ENCODE measurements around the gene CYTH1. TPM values are rescaled to one million over a fixed set of nuclear protein-coding genes. Genes with fewer than 3 reads are reported as not detected.

CYTH1 gene
- total and polyA plus RNA-seq, 10 of the 15 experiments (the other 5 are each of a cell fraction or from before 2014, with no cell fraction given) = 6.6 to 188 (median 145) TPM

- TF ChIP-seq HDGF (IDR thresholded peaks at IDR 0.05) = peak; percentile 75; the same call in 1 of the 2 replicates
- TF ChIP-seq REST (IDR thresholded peaks at IDR 0.05; ENCODE audit: low read depth, low read length) = 0 out of 2 replicates have a peak, but pooled peaks have one; percentile 16
- TF ChIP-seq ZZZ3 (IDR thresholded peaks at IDR 0.05; ENCODE audit: control insufficient read depth, insufficient read length, low read depth) = no peak
- TF ChIP-seq, protein P1, sequence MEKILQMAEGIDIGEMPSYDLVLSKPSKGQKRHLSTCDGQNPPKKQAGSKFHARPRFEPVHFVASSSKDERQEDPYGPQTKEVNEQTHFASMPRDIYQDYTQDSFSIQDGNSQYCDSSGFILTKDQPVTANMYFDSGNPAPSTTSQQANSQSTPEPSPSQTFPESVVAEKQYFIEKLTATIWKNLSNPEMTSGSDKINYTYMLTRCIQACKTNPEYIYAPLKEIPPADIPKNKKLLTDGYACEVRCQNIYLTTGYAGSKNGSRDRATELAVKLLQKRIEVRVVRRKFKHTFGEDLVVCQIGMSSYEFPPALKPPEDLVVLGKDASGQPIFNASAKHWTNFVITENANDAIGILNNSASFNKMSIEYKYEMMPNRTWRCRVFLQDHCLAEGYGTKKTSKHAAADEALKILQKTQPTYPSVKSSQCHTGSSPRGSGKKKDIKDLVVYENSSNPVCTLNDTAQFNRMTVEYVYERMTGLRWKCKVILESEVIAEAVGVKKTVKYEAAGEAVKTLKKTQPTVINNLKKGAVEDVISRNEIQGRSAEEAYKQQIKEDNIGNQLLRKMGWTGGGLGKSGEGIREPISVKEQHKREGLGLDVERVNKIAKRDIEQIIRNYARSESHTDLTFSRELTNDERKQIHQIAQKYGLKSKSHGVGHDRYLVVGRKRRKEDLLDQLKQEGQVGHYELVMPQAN (conservative IDR thresholded peaks at IDR 0.05) = peak; percentile 32; the same call in 1 of the 2 replicates
- no peak for TF ChIP-seq ESRRA (IDR thresholded peaks at IDR 0.05; ENCODE audit: low read length)
- no peak for TF ChIP-seq ETV6 (conservative IDR thresholded peaks at IDR 0.05 in 1 of 2, IDR thresholded peaks at IDR 0.05 in 1 of 2; ENCODE audit: borderline replicate concordance in 1 of 2, low read depth in 1 of 2)
- TF ChIP-seq NFXL1 (IDR thresholded peaks at IDR 0.05; ENCODE audit: borderline replicate concordance) = no peak
- TF ChIP-seq CEBPZ (IDR thresholded peaks at IDR 0.05; ENCODE audit: low read depth, low read length) = no peak
- peak; percentile 78 for TF ChIP-seq POLR2A (IDR thresholded peaks at IDR 0.05; ENCODE audit: low read depth, low read length)
- TF ChIP-seq PBX3 (IDR thresholded peaks at IDR 0.05; ENCODE audit: insufficient replicate concordance, low read depth, low read length) = peak; percentile 16
- no peak for TF ChIP-seq BACH1 (IDR thresholded peaks at IDR 0.05; ENCODE audit: borderline replicate concordance)
- TF ChIP-seq BCLAF1 (IDR thresholded peaks at IDR 0.05) = no peak
- TF ChIP-seq YY1 (IDR thresholded peaks at IDR 0.05; ENCODE audit: low read depth, low read length) = peak; percentile 71
- TF ChIP-seq, protein P2, sequence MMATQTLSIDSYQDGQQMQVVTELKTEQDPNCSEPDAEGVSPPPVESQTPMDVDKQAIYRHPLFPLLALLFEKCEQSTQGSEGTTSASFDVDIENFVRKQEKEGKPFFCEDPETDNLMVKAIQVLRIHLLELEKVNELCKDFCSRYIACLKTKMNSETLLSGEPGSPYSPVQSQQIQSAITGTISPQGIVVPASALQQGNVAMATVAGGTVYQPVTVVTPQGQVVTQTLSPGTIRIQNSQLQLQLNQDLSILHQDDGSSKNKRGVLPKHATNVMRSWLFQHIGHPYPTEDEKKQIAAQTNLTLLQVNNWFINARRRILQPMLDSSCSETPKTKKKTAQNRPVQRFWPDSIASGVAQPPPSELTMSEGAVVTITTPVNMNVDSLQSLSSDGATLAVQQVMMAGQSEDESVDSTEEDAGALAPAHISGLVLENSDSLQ (IDR thresholded peaks at IDR 0.05) = peak; percentile 56
- TF ChIP-seq LARP7 (IDR thresholded peaks at IDR 0.05) = peak; percentile 37; the same call in 1 of the 2 replicates
Measured at GRCh38 chr17:78736526-78737079, 45.5 kb downstream of the CYTH1 start (continued).

All from GM12878 (cell line).